K562 (cell line): ENCODE measurements around the gene SLC7A5. TPM values are rescaled to one million over a fixed set of nuclear protein-coding genes. Genes with fewer than 3 reads are reported as not detected.

Source experiments
- ATAC-seq: fragments of 200-7000 bp; cut with Tn5 transposase; 3 replicates; pipeline ENCODE4 v1.9.1; 2020; ENCODE audit warnings: moderate library complexity
- BruUV-seq: library from RNA; stranded (reverse); fragments of 400-500 nt; replicated peaks from 2 replicates; lab custom pipeline; 2021; lab: Mats Ljungman, UMichigan
- CTCF ChIA-PET: fragments of 300-600 bp; formaldehyde crosslinking; extraction: SDS; loops from one replicate; lab custom pipeline; 2021; ENCODE audit warnings: low intra/inter-chr PET ratio; lab: Yijun Ruan, JAX
- POLR2A ChIA-PET: fragments of 300-600, 350-650 bp; sonication (Branson Sonifier 250); formaldehyde crosslinking; extraction: SDS; loops from one replicate; lab custom pipeline; 2021; ENCODE audit warnings: antibody characterized with exemption, inconsistent platforms; lab: Yijun Ruan, JAX
- DNase-seq, 4 experiments: peaks; one replicate each; pipeline versions ENCODE4 v3.0.0 to v3.0.0-alpha.2; 2011 to 2018; ENCODE audit warnings: low spot score in 3 of 4, mixed read lengths in 3 of 4; ENCODE audit errors: extremely low read depth in 1 of 4
- FAIRE-seq: peaks from 2 replicates; lab custom pipeline; 2011; peaks lifted over from hg19 to GRCh38; lab: Jason Lieb, UNC
- H2AFZ ChIP-seq: 2 replicates; pipeline ENCODE4 v1.6.0; 2011; ENCODE audit warnings: low read depth, low read length, control low read depth, inconsistent platforms
- H3K27ac ChIP-seq: fragments of 200-600 bp; 3 replicates; pipeline ENCODE4 v1.8.0; 2011; ENCODE audit warnings: low read depth, mild to moderate bottlenecking, control low read depth, inconsistent platforms, low read length, moderate library complexity, mixed read lengths; ENCODE audit errors: extremely low read depth
- H3K27me3 ChIP-seq, 2 experiments: fragments of 300-600 bp in 1 of 2; 2 replicates in 1 of 2; 3 replicates in 1 of 2; pipeline versions ENCODE4 v1.6.0 to v1.8.0; 2011; ENCODE audit warnings: inconsistent platforms in 2 of 2, low read length in 2 of 2, mild to moderate bottlenecking in 1 of 2, mixed read lengths in 1 of 2, moderate library complexity in 1 of 2; ENCODE audit not compliant: control insufficient read depth in 2 of 2, insufficient read depth in 2 of 2
- H3K36me3 ChIP-seq: fragments of 300-600 bp; 3 replicates; pipeline ENCODE4 v1.8.0; 2011; ENCODE audit warnings: mild to moderate bottlenecking, low read length, inconsistent platforms; ENCODE audit not compliant: control insufficient read depth, insufficient read depth
- H3K4me1 ChIP-seq, 2 experiments: fragments of 200-600 bp in 1 of 2; replicated peaks in 1 of 2; 2 replicates in 1 of 2; 3 replicates in 1 of 2; pipeline versions ENCODE4 v1.5.1 to v1.8.0; 2011; ENCODE audit warnings: inconsistent platforms in 2 of 2, low read length in 2 of 2, mild to moderate bottlenecking in 1 of 2, mixed read lengths in 1 of 2, moderate library complexity in 1 of 2; ENCODE audit not compliant: control insufficient read depth in 2 of 2, insufficient read depth in 2 of 2
- H3K4me2 ChIP-seq: 2 replicates; pipeline ENCODE4 v1.6.1; 2011; ENCODE audit warnings: low read length, control low read depth, inconsistent platforms, mixed read lengths; ENCODE audit not compliant: insufficient read depth
- H3K4me3 ChIP-seq: fragments of 200-600 bp; sonication (generic), shearing (Covaris generic); 2 replicates; pipeline ENCODE4 v1.5.1; 2016; ENCODE audit warnings: control low read depth, inconsistent platforms
- H3K79me2 ChIP-seq: fragments of 200-600 bp; 3 replicates; pipeline ENCODE4 v1.8.0; 2011; ENCODE audit warnings: low read length, inconsistent platforms; ENCODE audit not compliant: control insufficient read depth, insufficient read depth
- H3K9ac ChIP-seq, 2 experiments: 2 replicates each; pipeline versions ENCODE4 v1.6.0 to v1.6.1; 2011; ENCODE audit warnings: low read depth in 2 of 2, low read length in 2 of 2, control low read depth in 1 of 2, inconsistent platforms in 1 of 2, mild to moderate bottlenecking in 1 of 2, mixed read lengths in 1 of 2; ENCODE audit not compliant: insufficient read depth in 1 of 2
- H3K9me1 ChIP-seq: one replicate; pipeline ENCODE4 v1.6.0; 2011; ENCODE audit warnings: inconsistent platforms, mild to moderate bottlenecking, low read length, moderate library complexity; ENCODE audit not compliant: control insufficient read depth, insufficient read depth
- H3K9me3 ChIP-seq: replicated peaks from 2 replicates; pipeline ENCODE4 v1.5.1; 2011; ENCODE audit warnings: low read depth, low read length, inconsistent platforms; ENCODE audit not compliant: control insufficient read depth, insufficient read depth
- H4K20me1 ChIP-seq: replicated peaks from 2 replicates; pipeline ENCODE4 v1.6.1; 2011; ENCODE audit warnings: low read length, inconsistent platforms, mixed read lengths; ENCODE audit not compliant: control insufficient read depth, insufficient read depth
- FOXA1 ChIP-seq: fragments of 450-650 bp; IDR thresholded peaks from 2 replicates; pipeline ENCODE4 v1.6.1; 2016; ENCODE audit warnings: mild to moderate bottlenecking, borderline replicate concordance
- HIVEP1 ChIP-seq: fragments of 250-450 bp; sonication (Bioruptor Pico); IDR thresholded peaks from 2 replicates; pipeline ENCODE4 v1.4.0; 2020; ENCODE audit warnings: mild to moderate bottlenecking
- POLR2A ChIP-seq: fragments of 450-650 bp; conservative IDR thresholded peaks from 2 replicates; pipeline ENCODE4 v1.6.1; 2016
- POLR2AphosphoS2 ChIP-seq: IDR thresholded peaks from 2 replicates; pipeline ENCODE4 v1.6.1; 2012; ENCODE audit warnings: low read length, improper control_type of control experiment
- POLR2AphosphoS5 ChIP-seq: IDR thresholded peaks from 2 replicates; pipeline ENCODE4 v1.6.1; 2011; ENCODE audit warnings: mild to moderate bottlenecking, low read depth, low read length, moderate library complexity; ENCODE audit not compliant: control insufficient read depth, insufficient read depth
- POLR2G ChIP-seq: fragments of 200-400 bp; formaldehyde crosslinking; IDR thresholded peaks from 2 replicates; pipeline ENCODE4 v1.6.1; 2017; ENCODE audit warnings: low read depth, mild to moderate bottlenecking, antibody characterized with exemption, low read length, moderate library complexity
- RBM22 ChIP-seq: fragments of 200-400 bp; formaldehyde crosslinking; IDR thresholded peaks from 2 replicates; pipeline ENCODE4 v1.6.1; 2018; ENCODE audit warnings: low read length, low read depth; ENCODE audit not compliant: poor library complexity, severe bottlenecking
- SNIP1 ChIP-seq: fragments of 450-650 bp; IDR thresholded peaks from 2 replicates; pipeline ENCODE4 v1.7.1; 2017; ENCODE audit warnings: low read depth, mild to moderate bottlenecking
- ZNF586 ChIP-seq: fragments of 450-650 bp; formaldehyde crosslinking; conservative IDR thresholded peaks from 2 replicates; pipeline ENCODE4 v1.4.0; 2020; ENCODE audit warnings: mild to moderate bottlenecking, moderate library complexity
- WGBS: fragments of 100-300 bp; shearing (Covaris generic); methylation state at CpG from one replicate; pipeline ENCODE4 v1.1.6; 2016; ENCODE audit warnings: low coverage, mixed read lengths; ENCODE audit not compliant: insufficient coverage; ENCODE audit errors: missing lambda C conversion rate; 5-methylcytosine and 5-hydroxymethylcytosine counted together
- in situ Hi-C: fragments of 300-500 bp; cut with MboI; formaldehyde crosslinking; loops from 4 replicates; pipeline ENCODE4 v1.15.0; 2018; ENCODE audit warnings: inconsistent platforms, mixed read lengths
- intact Hi-C: fragments of 100-400 bp; cut with micrococcal nuclease; formaldehyde crosslinking; loops from 2 replicates; pipeline ENCODE4 v1.14.2; 2022
- polyA plus RNA-seq, 8 experiments: library from polyadenylated mRNA; depleted of rRNA in 4 of 8; stranded (reverse) in 5 of 8; unstranded in 3 of 8; fragments of >200 nt; fragmentation: Nextera tagmentation in 2 of 8; fragmentation: Illumina TruSeq in 1 of 8; extraction: Ambion mirVana in 2 of 8; extraction: Trizol in 1 of 8; gene quantifications; 2 replicates each; pipeline versions ENCODE4 v1.2.1 to v1.2.3, GENCODE V29; 2011 to 2014; ENCODE audit warnings: inconsistent platforms in 1 of 8, missing spikeins in 1 of 8
- total RNA-seq, 7 experiments: library from RNA; depleted of rRNA in 6 of 7; stranded (reverse); fragments of >200 nt in 6 of 7; fragmentation: Illumina TruSeq in 2 of 7; extraction: Trizol in 2 of 7; gene quantifications; 2 replicates each; pipeline versions ENCODE4 v1.2.1 to v1.2.3, GENCODE V29; 2011 to 2021; ENCODE audit warnings: low replicate concordance in 1 of 7

Gene SLC7A5
- total and polyA plus RNA-seq, 9 of the 15 experiments (the other 6 are each of a cell fraction or from before 2014, with no cell fraction given): 1.9 to 220 (median 18.6) TPM

GRCh38 chr16:87832137-87832527 is 37.2 kb downstream of the SLC7A5 start:
- Histone ChIP-seq H3K4me2 (no peak overlapping the region), H3K36me3 (peaks cover 71% of the 10 kb centered on the region; the same call in 2 of the 3 replicates), H3K9me3 (no peaks in the 10 kb centered on the region), H3K27ac (no peak overlapping the region), H3K9me1 (peaks cover 3% of the 10 kb centered on the region), H2AFZ (no peak overlapping the region), H3K27me3 (no peaks in the 10 kb centered on the region), H3K4me1 (peaks cover 0 to 63% of the 10 kb centered on the region in 2 experiments; a peak in 2 of 5 replicates), H4K20me1 (peaks cover 22% of the 10 kb centered on the region), H3K79me2 (no peaks in the 10 kb centered on the region), H3K9ac (no peak overlapping the region), H3K4me3 (no peak overlapping the region)
- no peak for TF ChIP-seq FOXA1
- TF ChIP-seq POLR2AphosphoS5: 0 out of 2 replicates have a peak, but pooled peaks have one; percentile 38
- WGBS: 88% methylated on average over 6 of the region's 6 CpGs
- FAIRE-seq: no peak
- ATAC-seq: no peak
- POLR2A ChIA-PET: interaction anchor here (0.8 to 1.5 kb wide), 7 partner anchors 9 to 39 kb away, joined by 3 to 8 read pairs (median 5); no protein-coding TSS in a partner anchor
- BruUV-seq: no TSS peak
- in situ Hi-C loops (no loop called here), intact Hi-C loops (no loop called here)
- DNase-seq: no peak
- CTCF ChIA-PET: no interaction called here

DNA sequence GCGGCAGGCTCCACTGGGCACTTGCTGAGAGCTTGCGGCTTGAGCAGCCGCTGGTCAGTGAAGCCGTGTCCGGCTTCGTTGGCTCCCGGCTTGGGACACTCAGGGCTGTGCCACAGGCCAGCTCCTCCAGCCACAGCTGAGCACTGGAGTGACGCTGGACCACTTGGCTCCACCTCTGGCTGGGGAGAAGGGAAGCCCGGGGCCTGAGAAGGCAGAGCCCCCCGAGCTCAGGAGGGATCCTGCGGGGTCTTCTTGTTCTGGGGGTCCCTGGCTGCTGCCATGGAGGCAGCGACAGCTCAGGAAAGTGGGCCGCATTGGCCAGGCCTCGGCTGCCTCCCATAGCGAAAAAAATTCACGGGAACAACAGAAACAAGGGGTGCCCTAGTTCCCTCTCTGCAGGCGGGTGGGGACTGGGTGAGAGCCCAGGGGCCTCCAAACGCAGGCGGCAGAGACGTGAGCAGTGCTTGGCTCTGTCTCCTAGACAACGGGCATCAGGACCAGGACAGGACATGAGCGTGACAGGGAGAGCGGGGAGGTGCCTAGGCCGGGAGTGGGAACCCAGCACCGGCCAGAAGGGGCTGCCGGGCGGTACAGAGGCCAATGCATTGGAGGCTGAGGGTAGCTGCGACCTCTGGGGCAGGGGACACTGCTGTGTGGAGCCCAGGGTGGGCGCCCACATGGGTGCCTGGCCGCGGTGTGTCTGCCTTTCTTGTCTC is 37.7 kb downstream of the SLC7A5 start:
- H3K9ac ChIP-seq: no peak overlapping the region
- DNase-seq (no peak), ATAC-seq (0 out of 3 replicates have a peak, but pooled peaks have one; percentile 2), FAIRE-seq (no peak)
- peaks cover 3% of the 10 kb centered on the region for H3K9me1 ChIP-seq
- no peak overlapping the region for H3K4me3 ChIP-seq
- peaks cover 66% of the 10 kb centered on the region; the same call in 2 of the 3 replicates for H3K36me3 ChIP-seq
- 91% methylated on average over 29 of the region's 31 CpGs for WGBS
- ChIA-PET POLR2A (interaction anchor here (0.7 to 1.5 kb wide), 10 partner anchors 10 to 38 kb away, joined by 3 to 8 read pairs (median 5); no protein-coding TSS in a partner anchor), CTCF (no interaction called here)
- H3K4me1 ChIP-seq: peaks cover 0 to 68% of the 10 kb centered on the region in 2 experiments; a peak in 2 of 5 replicates
- in situ Hi-C loops: no loop called here
- BruUV-seq: no TSS peak
- TF ChIP-seq ZNF586 (CRISPR knock-in tag) (no peak), SNIP1 (no peak), POLR2G (peak; percentile 85), RBM22 (peak; percentile 89), HIVEP1 (CRISPR knock-in tag) (no peak), POLR2AphosphoS2 (peak; percentile 8; the same call in 1 of the 2 replicates), POLR2A (0 out of 2 replicates have a peak, but pooled peaks have one; percentile 36)
- H3K9me3 ChIP-seq: no peaks in the 10 kb centered on the region
- no peaks in the 10 kb centered on the region for H3K27me3 ChIP-seq
- H3K27ac ChIP-seq: no peak overlapping the region
- H3K79me2 ChIP-seq: no peaks in the 10 kb centered on the region
- H3K4me2 ChIP-seq: no peak overlapping the region
- H4K20me1 ChIP-seq: peaks cover 20% of the 10 kb centered on the region
- intact Hi-C loops: no loop called here
- H2AFZ ChIP-seq: no peak overlapping the region
